Endometrial microvascular endothelial cells (primary cell): ENCODE measurements around the gene SPG7. TPM values are rescaled to one million over a fixed set of nuclear protein-coding genes. Genes with fewer than 3 reads are reported as not detected.
"Not testable (repeated sequence)": the region's sequence is repeated elsewhere in the genome, so short reads cannot be mapped to it uniquely, and the experiment has no call there.

Experiments used
- in situ Hi-C: cut with HindIII; loops from 2 replicates; pipeline ENCODE4 v1.10.0; 2017; ENCODE audit warnings: low sequenced_read_pairs, low pct_unique_long_range_greater_than_20kb; ENCODE audit errors: inconsistent ontology term
- total RNA-seq: library from RNA; depleted of rRNA; stranded (reverse); fragments of >200 nt; gene quantifications from one replicate; pipeline ENCODE4 v1.2.3, GENCODE V29; 2015; ENCODE audit errors: inconsistent ontology term

SPG7 gene
- total RNA-seq, 1 donor from 2014 or later = 67.8 TPM

DNA sequence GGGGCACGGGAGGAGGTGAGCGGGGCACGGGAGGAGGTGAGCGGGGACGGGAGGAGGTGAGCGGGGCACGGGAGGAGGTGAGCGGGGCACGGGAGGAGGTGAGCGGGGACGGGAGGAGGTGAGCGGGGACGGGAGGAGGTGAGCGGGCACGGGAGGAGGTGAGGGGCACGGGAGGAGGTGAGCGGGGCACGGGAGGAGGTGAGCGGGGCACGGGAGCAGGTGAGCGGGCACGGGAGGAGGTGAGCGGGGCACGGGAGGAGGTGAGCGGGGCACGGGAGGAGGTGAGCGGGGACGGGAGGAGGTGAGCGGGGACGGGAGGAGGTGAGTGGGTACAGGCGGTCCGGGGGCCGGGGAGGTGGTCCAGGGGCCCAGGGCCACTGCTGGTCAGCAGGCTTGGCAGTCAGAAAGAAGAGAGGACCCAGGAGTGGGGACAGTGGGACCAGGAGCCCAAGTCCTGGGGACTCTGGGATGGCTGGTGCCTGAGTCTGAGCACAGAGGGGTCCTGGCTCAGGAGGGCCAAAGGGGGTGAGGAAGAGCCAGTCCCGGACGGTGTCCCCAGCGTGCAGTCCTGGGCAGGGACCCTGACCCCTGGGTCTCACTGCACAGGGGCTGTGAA is 62.9 kb downstream of the SPG7 start:
- in situ Hi-C loops = not testable (repeated sequence)

DNA sequence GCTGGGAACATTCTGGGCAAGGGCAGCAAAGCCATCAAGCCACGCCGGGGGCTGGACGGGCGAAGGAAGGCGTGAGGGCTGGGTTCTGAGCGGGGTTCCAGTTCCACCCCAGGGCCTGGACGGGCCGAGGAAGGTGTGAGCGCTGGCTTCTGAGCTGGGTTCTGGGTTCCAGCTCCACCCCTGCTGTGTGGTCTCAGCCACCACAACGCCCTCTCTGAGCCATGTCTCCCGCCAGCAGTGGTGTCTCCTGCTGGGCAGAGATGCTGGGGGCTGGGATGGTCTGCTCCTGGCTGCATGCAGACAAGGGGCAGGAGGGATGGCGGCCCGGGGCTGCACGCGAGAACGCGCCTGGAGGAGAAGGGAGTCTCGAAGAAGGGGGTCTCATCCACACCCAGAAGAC is 63.4 kb downstream of the SPG7 start:
- in situ Hi-C loops = no loop called here

DNA sequence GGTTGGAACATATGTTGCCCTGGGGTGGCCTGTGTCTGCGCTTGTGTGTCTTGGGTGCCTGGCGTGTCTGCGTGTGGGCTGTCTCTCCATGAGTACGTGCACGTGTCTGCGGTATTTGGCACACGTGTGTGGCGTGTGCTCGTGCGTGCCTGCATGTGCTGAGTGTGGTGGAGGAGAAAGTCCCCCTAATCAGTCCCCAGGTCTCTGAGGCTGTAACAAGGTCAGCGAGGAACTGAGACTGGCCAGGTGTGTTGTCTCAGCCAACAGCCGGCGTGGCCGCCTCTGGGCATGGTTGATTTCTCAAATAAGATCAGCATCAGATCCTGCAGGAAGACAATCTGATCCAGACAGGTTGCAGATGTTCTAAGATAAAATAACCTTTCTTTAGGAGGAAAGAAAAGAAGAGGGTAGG is 63.9 kb downstream of the SPG7 start:
- in situ Hi-C loops = no loop called here

DNA sequence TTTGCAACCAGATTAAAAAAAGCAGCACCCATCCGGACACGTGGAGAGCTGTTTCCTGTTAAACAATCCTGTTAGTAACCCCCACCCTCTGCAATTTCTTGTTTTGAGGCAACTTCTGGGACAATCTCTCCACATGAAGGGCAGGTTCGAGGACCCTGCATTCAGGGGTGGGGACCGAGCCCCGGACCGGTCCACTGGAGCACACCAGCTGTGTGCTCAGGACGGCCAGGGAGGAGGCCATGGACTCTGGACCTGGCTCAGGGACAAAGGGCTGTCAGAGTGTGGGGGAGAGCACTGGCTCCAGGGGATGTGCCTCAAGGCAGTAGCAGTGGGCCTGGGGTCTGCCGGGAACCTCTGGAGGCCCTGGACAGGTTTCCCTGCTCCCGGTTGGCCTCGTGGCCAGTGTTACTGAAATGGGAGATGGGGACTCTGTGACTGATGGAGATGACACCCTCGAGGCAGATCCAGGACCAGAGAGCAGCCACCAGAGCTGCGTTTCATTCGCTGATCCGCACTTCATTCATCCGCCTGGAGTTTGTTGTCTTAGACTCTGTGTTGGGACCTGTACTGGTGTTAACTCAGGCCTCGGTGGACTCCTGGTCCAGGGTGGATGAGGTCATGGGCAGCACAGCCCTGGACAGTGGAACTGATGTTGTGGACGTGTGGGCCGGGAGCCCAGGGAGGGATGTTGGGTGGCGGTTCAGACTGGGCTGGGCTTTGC is 64.4 kb downstream of the SPG7 start:
- in situ Hi-C loops = no loop called here

DNA sequence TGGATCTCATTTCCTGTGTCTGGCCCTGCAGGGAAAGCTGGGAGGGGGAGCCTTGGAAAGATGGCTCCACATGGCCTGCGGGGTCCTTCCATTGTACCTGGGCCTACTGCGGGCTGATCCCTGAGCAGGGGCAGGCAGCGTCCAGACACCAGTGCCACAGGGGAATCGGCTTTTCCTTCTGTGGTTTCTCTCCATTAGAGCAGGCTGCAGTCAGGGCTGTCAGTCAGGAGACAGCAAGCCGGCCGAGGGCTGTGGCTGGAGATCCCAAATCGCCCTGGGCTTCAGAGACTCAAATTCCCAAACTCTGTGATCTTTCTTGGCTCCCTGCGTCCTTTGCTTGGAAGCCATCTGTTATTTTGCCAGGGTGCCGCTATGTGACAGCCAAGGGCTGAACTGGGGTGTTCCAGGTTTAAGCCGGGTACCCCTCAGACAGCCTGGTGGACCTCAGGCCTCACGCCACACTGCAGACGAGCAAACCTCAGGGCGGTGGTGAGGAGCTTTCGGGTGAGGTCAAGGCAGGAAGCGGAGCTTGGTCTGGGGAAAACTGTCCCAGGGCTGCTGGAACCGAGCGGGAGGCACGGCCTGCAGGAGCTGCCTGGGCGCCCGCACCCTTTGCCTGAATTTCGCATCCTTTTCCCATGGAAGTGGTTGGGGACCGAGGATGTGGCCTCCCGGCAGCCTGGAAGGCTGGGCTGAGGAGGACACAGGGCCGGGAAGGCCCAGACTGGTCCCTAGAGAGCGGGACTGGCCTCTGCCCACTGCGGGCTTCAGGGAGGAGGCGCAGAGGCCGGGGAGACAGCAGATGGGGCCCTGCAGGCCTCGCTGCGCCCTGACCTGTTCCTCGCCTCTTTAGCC is 65.8 kb downstream of the SPG7 start:
- in situ Hi-C loops = no loop called here

DNA sequence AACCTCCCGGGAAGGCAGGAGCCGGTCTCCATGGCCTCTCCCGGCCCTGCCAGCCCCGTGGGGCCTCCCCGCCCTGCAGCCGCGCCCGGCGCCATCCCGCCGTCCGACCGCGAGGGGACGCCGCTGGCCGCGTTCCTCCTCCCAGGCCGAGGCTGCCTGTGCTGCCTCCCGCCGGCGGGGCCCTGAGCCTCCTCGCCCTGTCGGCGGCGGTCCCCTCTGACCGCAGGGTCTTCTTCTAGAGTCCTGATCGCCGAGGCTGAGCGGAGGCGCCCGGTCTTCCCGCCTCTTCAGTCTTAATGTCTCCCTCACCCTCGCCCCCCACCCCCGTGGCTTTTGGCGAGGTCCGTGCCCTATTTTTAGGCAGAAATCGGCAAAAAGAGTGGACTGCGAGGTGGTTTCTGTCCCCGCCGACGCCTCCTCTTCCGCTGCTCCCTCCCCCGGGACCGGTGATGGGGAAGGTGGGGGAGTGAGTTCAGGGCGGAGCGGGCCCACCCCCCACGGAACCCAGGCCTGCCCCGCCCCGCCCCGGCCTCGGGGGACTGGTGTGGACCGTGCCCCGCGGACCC is 66.6 kb downstream of the SPG7 start:
- in situ Hi-C loops = no loop called here

DNA sequence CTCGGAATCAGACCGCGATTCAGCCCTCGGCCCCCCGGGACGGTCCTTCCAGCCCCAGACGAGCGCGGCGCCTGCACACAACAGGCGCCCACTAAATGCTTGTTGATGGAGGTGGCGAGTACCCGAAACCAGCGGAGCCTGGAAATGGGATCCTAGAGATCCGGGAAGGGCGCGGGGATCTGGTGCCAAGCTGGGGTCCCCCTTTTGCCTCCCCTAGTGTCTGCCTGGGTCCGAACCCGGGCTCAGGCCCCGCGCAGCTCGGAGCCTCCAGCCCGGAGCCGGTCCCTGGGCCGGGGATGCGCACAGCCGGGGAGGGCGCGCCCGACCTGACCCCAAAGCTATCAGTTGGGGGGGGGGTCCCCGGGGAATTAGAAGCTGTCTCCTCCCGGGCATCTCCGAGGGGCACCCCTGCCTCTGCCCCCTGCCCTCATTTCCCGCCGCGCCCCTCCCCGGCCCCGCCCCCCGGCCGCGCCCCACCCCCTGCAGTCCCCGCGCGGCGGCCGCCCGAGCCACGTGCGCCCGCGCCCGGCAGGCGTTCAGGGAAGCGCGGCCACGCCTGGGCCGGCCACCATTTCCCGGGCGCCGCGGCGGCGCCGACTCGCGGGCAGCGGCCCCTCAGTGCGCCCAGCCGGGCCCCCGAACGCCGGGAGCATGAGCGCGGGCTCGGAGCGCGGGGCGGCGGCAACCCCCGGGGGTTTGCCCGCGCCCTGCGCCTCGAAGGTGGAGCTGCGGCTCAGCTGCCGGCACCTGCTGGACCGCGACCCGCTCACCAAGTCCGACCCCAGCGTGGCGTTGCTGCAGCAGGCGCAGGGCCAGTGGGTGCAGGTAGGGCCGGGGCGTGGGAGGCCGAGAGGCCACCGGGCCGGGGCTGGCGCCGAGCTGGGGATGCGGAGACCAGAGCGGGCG is 67.3 kb downstream of the SPG7 start, which contains the start of gene CPNE7:
Gene CPNE7 (plus strand): TSS at position 512 of the 906 bp plus-strand sequence. CDS start 140 bp downstream, at position 652.
- in situ Hi-C loops = no loop called here

DNA sequence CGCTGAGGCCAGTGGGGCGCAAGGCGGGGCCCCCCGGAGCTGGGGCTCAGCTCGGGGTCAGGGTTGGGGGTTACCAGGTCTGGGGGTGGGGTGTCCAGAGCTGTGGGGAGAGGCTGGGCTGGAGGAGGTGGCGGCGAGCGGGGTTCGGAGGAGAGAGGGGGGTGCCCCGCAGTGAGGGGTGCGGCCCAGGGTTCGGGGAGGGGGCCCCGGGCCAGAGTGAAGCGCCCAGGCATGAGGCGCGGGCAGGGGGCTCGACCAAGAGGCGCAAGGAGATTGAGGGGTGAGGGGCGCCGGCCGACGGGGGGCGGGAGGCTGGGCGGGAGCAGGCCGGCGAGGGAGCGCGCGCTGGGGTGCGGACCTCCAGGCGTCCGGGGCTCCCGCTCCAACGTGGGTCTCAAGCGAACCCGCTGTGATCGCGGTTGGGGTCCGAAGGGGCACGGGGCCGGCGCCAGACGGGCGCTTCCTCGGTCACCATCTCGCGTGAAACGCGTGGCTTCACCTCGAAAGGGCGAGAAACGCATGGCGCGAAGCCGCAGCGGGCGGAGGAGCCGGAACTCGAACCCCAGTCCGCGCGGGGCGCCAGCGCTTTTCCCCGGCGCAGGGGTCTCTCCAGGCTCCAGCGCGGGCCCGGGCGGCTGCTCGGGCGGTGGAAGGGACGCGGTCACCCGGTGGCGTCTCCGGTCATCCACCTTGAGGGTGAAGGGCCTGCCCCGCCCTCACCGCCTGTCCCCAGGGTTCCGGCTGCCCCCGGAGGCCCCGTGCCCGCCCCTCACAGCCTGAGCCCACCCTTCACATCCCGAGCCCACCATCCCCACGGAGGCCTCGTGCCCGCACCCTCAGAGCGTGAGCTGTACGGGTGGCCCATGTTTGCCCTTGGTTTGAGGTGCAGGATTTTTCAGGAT is 68.2 kb downstream of the SPG7 start:
- in situ Hi-C loops = no loop called here

DNA sequence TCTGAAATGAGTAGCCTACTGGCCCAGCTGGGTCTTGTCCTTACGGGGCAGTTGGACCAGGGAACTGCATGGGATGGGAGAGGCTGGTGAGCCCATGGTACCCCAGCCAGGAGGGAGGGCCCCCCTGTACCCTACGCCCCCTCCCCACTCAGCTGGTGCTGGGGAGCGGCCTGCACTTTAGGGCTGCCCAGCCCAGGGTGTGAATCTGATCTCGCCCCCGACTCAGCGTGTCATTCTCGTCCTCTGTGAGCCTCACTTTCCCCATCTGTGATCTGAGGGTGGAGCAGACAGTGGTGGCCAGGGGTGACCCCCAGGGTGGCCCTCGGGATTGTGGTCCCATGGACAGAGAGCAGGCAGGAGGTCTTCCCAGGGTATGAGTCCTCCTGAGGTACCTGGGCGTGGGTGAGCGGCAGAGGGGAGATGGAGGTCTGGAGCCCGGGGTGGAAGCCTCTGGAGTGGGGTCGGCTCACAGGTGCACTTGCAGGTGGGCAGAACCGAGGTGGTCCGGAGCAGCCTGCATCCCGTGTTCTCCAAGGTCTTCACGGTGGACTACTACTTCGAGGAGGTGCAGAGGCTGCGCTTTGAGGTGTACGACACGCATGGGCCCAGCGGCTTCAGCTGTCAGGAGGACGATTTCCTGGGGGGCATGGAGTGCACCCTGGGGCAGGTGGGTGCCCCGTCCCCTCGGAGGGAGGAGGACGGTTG is 69.0 kb downstream of the SPG7 start:
- in situ Hi-C loops = no loop called here

DNA sequence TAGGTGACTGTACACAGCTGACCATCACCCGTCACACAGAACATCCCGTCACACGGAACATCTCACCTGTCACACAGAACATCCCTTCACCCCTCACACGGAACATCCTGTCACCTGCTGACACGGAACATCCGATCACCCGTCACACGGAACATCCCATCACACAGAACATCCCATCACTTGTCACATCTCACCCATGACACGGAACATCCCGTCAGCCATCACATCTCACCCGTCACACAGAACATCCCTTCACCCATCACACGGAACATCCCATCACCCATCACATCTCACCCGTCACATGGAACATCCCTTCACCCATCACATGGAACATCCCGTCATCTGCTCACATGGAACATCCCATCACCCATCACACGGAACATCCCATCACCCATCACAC is 71.1 kb downstream of the SPG7 start:
- in situ Hi-C loops = no loop called here

DNA sequence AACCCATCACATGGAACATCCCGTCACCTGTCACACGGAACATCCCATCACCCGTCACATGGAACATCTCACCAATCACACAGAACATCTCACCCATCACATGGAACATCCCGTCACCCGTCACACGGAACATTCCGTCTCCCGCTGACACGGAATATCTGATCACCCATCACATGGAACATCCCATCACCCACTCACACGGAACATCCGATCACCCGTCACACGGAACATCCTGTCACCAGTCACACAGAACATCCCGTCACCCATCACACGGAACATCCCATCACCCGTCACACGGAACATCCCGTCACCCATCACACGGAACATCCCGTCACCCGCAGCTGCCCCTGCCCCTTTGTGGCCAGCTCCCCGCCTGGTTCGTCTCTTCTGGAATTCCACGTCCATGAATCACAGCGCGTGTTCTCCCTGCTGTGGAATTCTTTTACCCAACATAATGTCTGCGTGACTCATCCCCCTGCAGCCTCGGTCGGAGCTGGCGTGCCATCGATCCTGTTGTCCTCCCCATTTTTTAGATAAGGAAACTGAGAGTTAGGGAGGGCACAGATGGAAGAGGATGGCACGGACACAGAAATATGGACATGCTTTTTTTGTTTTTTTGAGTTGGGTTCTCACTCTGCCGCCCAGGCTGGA is 73.0 kb downstream of the SPG7 start:
- in situ Hi-C loops = no loop called here

DNA sequence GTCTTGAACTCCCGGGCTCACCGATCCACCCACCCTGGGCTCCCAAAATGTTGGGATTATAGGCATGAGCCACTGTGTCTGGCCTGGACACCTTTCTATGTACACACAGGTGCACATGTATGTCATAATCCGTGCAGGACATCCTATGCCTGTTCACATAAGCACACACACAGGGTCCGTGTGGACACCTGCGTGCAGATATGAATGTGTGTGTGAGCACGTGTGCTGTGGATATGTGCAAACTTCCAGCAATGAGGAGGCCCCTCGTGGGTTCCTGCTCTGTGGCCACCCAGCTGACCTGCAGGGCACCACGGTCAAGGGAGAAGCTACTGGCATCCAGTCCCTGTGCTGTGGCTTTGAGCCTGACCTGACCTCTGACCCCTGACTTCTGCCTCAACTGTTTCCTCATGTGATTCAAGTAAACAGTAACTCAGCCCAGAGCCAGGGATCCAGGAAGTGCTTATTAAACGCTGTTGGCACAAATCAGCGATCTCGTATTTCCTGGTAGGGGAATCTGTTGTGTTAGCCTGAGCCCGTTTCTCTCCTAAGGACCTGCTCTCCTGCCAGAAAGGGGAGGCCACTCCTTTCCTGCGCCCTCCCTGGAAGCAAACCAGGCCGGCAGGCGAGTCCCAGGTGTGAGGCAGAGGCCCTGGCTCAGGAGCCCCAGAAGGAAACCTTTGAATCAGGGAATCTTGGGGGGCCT is 73.8 kb downstream of the SPG7 start:
- in situ Hi-C loops = no loop called here

DNA sequence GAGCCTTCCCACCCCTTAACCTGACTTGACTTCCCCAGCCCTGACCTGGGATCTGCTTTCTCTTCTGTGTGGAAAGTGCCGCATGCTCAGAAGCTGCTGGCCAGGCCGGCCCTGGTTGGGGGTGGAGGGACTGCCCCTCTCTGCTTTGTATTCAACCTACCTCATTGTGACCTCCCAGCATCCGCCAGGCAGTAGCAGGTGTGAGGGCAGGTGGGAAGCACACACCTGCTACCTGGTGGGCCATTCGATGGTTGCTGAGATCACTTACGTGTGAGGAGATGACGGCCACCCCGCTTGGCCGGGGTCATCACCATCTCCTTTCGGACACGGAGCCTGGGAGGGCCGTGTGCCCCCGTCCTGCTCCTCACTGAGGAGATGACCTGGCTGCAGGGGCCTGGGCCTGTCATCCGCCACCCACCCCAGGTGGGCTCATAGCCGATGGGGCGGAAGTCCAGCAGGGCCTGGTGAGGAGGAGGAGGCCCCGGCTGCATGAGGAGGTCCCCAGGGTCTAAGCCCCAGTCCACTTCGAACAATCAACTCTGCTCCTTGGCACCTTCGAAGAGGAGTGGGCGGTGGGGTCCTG is 74.5 kb downstream of the SPG7 start:
- in situ Hi-C loops = no loop called here

DNA sequence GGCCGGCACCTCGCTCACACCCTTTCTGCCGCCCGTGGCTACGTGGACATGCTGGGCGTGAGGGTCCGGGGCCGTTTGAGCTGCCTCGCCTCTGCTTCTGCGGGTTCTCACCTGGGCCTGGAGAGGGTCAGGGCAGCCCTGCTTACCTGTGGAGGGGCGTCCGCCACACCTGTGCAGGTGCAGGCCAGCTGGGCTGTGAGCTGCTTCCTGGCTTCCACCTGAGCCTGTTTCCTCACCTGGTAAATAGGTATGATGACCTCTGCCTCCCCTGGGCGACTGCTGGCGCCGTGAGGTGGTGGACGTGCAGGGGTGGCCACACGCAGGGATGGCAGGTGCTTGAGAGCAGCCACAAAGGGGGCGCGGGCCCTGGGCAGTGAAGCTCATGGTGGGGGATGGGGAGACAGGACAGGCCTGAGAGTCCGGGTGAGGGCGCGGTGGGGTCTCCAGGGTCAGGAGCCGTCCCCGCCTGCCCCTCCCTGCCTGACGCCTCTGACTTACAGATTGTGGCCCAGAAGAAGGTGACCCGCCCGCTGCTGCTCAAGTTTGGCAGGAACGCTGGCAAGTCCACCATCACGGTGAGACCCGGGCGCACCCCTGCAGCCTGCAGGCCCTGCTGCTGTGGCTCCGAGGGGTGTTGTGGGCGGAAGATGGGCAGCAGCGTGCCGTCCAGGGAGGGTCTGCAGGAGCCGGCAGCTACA is 75.1 kb downstream of the SPG7 start:
- in situ Hi-C loops = no loop called here
